Measurements from ENCODE around the gene TRPT1. TPM values are rescaled to one million over a fixed set of nuclear protein-coding genes. Genes with fewer than 3 reads are reported as not detected.

Gene TRPT1
- total RNA-seq, 4 donors from 2014 or later: 80.9 to 231 (median 139) TPM

DNA sequence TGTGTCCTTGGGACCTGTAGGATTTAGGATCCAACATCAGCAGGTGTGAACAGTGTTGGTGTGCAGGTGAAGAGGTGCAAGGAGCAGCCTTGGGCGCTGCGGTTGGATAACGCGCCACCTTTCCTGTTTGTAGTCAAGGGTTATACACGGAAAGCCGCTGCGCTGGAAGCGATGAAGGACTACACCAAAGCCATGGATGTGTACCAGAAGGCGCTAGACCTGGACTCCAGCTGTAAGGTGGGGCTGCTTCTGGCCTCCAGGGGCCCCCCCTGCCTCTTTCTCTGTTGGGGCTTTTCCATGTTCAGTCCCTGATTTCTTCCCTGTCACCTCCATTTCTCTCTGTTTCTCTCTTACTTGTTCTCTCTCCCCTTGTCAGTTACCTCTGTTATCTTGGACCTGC is 23.0 kb downstream of the TRPT1 start:
- Histone ChIP-seq H3K36me3 (peaks cover 3 to 76% of the 10 kb centered on the region in 2 donors), H3K4me3 (no peak overlapping the region), H3K27me3 (no peaks in the 10 kb centered on the region), H3K27ac (peak overlapping the region in 2 of 4 donors; percentile 9 to 41), H3K9me3 (no peaks in the 10 kb centered on the region), H3K4me1 (peaks cover 17 to 22% of the 10 kb centered on the region in 2 donors)
- in situ Hi-C loops (cut with MboI; ENCODE audit: low sequenced_read_pairs in 4 of 4): loop anchor here in 2 of 4 donors (5.0 kb wide), 1 partner anchor 94 kb away; no protein-coding TSS in a partner anchor
- ATAC-seq: no peak
- TF ChIP-seq CTCF (IDR thresholded peaks at IDR 0.05 in 4 of 5, conservative IDR thresholded peaks at IDR 0.05 in 1 of 5): no peak
- TF ChIP-seq POLR2A (IDR thresholded peaks at IDR 0.05): no peak
- intact Hi-C loops (cut with DNase I; ENCODE audit: low total_unique reads): no loop called here
- DNase-seq: no peak

DNA sequence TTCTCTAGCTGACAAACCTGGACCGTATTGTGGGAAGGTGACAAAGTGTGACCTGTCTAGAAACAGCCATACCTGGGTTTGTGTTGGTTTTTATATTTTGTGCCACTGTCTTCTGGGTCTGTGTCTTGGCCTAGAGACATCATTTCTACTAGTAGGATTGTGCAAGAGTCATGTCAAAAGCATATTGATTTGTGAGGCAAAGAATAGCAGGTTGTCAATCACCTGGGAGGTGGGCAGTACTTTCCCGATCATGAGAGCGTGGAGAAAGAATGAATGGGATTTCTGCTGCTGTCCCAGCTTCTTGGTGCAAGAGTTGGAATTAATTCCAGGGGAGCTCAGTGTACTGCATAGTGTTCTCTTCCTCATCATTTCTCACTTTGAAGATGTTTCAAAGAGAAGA is 24.4 kb downstream of the TRPT1 start:
- in situ Hi-C loops (cut with MboI; ENCODE audit: low sequenced_read_pairs in 4 of 4): loop anchor here in 2 of 4 donors (5.0 kb wide), 1 partner anchor 96 kb away; no protein-coding TSS in a partner anchor
- no peak overlapping the region for H3K27ac ChIP-seq
- H3K4me1 ChIP-seq: peaks cover 17% of the 10 kb centered on the region in 2 donors
- H3K27me3 ChIP-seq: no peaks in the 10 kb centered on the region
- peaks cover 3 to 88% of the 10 kb centered on the region in 2 donors for H3K36me3 ChIP-seq
- no peak for ATAC-seq
- no peaks in the 10 kb centered on the region for H3K9me3 ChIP-seq
- no peak for DNase-seq
- intact Hi-C loops (cut with DNase I; ENCODE audit: low total_unique reads): no loop called here
- H3K4me3 ChIP-seq: no peak overlapping the region
- no peak for TF ChIP-seq CTCF (IDR thresholded peaks at IDR 0.05 in 4 of 5, conservative IDR thresholded peaks at IDR 0.05 in 1 of 5)
- TF ChIP-seq POLR2A (IDR thresholded peaks at IDR 0.05): no peak

DNA sequence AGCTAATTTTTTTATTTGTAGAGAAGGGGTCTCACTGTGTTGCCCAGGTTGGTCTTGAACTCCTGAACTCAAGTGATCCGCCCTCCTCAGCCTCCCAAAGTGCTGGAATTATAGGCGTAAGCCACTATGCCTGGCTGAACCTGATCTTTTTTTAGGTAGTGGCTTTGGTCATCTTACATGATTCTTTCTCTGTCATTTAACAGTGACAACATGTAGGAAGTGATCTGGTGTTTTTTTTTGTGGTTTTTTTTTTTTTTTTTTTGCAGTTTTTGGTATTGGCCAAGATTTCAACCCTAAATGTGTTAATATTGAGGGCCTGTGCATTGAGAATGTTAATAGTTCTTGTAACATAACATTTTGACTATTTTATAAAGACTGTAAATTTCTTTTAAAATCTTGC is 27.5 kb downstream of the TRPT1 start:
- in situ Hi-C loops (cut with MboI; ENCODE audit: low sequenced_read_pairs in 4 of 4) (no loop called here), intact Hi-C loops (cut with DNase I; ENCODE audit: low total_unique reads) (no loop called here)
- no peaks in the 10 kb centered on the region for H3K27me3 ChIP-seq
- no peaks in the 10 kb centered on the region for H3K9me3 ChIP-seq
- no peak overlapping the region for H3K27ac ChIP-seq
- H3K4me3 ChIP-seq: no peak overlapping the region
- H3K4me1 ChIP-seq: peaks cover 3 to 6% of the 10 kb centered on the region in 2 donors
- H3K36me3 ChIP-seq: peaks cover 4 to 96% of the 10 kb centered on the region in 2 donors
- ATAC-seq: no peak
- TF ChIP-seq CTCF (IDR thresholded peaks at IDR 0.05 in 4 of 5, conservative IDR thresholded peaks at IDR 0.05 in 1 of 5): no peak
- no peak for TF ChIP-seq POLR2A (IDR thresholded peaks at IDR 0.05)
- no peak for DNase-seq

- H3K9me3 ChIP-seq: no peaks in the 10 kb centered on the region
- TF ChIP-seq POLR2A (IDR thresholded peaks at IDR 0.05): no peak
- no peak for TF ChIP-seq CTCF (IDR thresholded peaks at IDR 0.05 in 4 of 5, conservative IDR thresholded peaks at IDR 0.05 in 1 of 5)
Observed at GRCh38 chr11:64196626-64197025, 29.4 kb downstream of the TRPT1 start.

GRCh38 chr11:64192434-64192833 is 33.6 kb downstream of the TRPT1 start:
- Histone ChIP-seq H3K9me3 (no peaks in the 10 kb centered on the region), H3K4me1 (peaks cover 0 to 3% of the 10 kb centered on the region in 2 donors), H3K4me3 (no peak overlapping the region), H3K27ac (no peak overlapping the region), H3K36me3 (peaks cover 3 to 46% of the 10 kb centered on the region in 2 donors), H3K27me3 (no peaks in the 10 kb centered on the region)
- DNase-seq (no peak), ATAC-seq (no peak)
- in situ Hi-C loops (cut with MboI; ENCODE audit: low sequenced_read_pairs in 4 of 4) (no loop called here), intact Hi-C loops (cut with DNase I; ENCODE audit: low total_unique reads) (no loop called here)
- TF ChIP-seq CTCF (IDR thresholded peaks at IDR 0.05 in 4 of 5, conservative IDR thresholded peaks at IDR 0.05 in 1 of 5): no peak
- TF ChIP-seq POLR2A (IDR thresholded peaks at IDR 0.05): no peak

More at GRCh38 chr11:64196626-64197025, 29.4 kb downstream of the TRPT1 start:
- no peak overlapping the region for H3K4me3 ChIP-seq
- ATAC-seq (no peak), DNase-seq (no peak)
- peaks cover 3 to 86% of the 10 kb centered on the region in 2 donors for H3K36me3 ChIP-seq
- intact Hi-C loops (cut with DNase I; ENCODE audit: low total_unique reads): no loop called here
- no peaks in the 10 kb centered on the region for H3K4me1 ChIP-seq
- in situ Hi-C loops (cut with MboI; ENCODE audit: low sequenced_read_pairs in 4 of 4): no loop called here
- no peaks in the 10 kb centered on the region for H3K27me3 ChIP-seq
- no peak overlapping the region for H3K27ac ChIP-seq

Data from gastrocnemius medialis (tissue), 4 donors.